Measurements from ENCODE around the gene NEGR1.

DNA sequence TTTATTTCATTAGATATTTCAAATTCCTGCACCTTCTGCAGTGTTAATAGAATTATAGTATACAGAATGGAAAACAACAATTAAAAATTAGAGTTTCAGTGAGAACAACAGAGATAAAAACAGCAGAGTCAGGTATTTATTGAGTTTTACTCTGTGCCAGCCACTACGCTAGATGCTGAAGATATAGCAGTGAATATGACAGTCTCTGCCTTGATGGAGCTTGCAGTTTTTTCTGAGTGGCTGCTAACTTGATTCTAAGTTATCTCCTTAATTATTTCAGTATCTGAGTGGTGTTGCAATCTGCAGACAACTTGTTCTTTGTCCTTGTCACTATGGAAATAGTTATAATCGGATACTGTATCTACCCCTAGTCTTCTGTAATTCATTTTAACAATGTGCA lies 817.2 kb downstream of the NEGR1 start:
- TF ChIP-seq, protein P1, sequence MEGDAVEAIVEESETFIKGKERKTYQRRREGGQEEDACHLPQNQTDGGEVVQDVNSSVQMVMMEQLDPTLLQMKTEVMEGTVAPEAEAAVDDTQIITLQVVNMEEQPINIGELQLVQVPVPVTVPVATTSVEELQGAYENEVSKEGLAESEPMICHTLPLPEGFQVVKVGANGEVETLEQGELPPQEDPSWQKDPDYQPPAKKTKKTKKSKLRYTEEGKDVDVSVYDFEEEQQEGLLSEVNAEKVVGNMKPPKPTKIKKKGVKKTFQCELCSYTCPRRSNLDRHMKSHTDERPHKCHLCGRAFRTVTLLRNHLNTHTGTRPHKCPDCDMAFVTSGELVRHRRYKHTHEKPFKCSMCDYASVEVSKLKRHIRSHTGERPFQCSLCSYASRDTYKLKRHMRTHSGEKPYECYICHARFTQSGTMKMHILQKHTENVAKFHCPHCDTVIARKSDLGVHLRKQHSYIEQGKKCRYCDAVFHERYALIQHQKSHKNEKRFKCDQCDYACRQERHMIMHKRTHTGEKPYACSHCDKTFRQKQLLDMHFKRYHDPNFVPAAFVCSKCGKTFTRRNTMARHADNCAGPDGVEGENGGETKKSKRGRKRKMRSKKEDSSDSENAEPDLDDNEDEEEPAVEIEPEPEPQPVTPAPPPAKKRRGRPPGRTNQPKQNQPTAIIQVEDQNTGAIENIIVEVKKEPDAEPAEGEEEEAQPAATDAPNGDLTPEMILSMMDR (IDR thresholded peaks at IDR 0.05; ENCODE audit: poor library complexity, severe bottlenecking) = no peak
- TF ChIP-seq POLR2AphosphoS5 (IDR thresholded peaks at IDR 0.05) = no peak
- no peak for TF ChIP-seq EZH2 (IDR thresholded peaks at IDR 0.05; ENCODE audit: borderline replicate concordance, insufficient read depth, low read length, poor library complexity, severe bottlenecking)
- TF ChIP-seq, protein P2, sequence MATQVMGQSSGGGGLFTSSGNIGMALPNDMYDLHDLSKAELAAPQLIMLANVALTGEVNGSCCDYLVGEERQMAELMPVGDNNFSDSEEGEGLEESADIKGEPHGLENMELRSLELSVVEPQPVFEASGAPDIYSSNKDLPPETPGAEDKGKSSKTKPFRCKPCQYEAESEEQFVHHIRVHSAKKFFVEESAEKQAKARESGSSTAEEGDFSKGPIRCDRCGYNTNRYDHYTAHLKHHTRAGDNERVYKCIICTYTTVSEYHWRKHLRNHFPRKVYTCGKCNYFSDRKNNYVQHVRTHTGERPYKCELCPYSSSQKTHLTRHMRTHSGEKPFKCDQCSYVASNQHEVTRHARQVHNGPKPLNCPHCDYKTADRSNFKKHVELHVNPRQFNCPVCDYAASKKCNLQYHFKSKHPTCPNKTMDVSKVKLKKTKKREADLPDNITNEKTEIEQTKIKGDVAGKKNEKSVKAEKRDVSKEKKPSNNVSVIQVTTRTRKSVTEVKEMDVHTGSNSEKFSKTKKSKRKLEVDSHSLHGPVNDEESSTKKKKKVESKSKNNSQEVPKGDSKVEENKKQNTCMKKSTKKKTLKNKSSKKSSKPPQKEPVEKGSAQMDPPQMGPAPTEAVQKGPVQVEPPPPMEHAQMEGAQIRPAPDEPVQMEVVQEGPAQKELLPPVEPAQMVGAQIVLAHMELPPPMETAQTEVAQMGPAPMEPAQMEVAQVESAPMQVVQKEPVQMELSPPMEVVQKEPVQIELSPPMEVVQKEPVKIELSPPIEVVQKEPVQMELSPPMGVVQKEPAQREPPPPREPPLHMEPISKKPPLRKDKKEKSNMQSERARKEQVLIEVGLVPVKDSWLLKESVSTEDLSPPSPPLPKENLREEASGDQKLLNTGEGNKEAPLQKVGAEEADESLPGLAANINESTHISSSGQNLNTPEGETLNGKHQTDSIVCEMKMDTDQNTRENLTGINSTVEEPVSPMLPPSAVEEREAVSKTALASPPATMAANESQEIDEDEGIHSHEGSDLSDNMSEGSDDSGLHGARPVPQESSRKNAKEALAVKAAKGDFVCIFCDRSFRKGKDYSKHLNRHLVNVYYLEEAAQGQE (IDR thresholded peaks at IDR 0.05; ENCODE audit: borderline replicate concordance) = no peak
- no peak for TF ChIP-seq EP300 (conservative IDR thresholded peaks at IDR 0.05; ENCODE audit: poor library complexity, severe bottlenecking)
- TF ChIP-seq TAF1 (IDR thresholded peaks at IDR 0.05; ENCODE audit: low read depth) = no peak
